ENCODE data around the gene SPI1.

The SPI1 gene

GRCh38 chr11:47345890-47346563, 32.3 kb downstream of the SPI1 start:
- TF ChIP-seq FOXP2 (optimal IDR thresholded peaks at IDR 0.05; ENCODE audit: borderline replicate concordance, extremely low read depth, extremely low read length, insufficient read depth) (no peak), SIN3A (IDR thresholded peaks at IDR 0.05; ENCODE audit: borderline replicate concordance, insufficient read depth, low read length) (no peak), TAF1 (IDR thresholded peaks at IDR 0.05; ENCODE audit: borderline replicate concordance, insufficient read depth, low read length) (no peak), REST (IDR thresholded peaks at IDR 0.05; ENCODE audit: insufficient read depth in 1 of 2, low read depth in 2 of 2, low read length in 2 of 2) (no peak), POLR2AphosphoS5 (IDR thresholded peaks at IDR 0.05; ENCODE audit: low read depth, low read length) (no peak)

- TF ChIP-seq SIN3A (IDR thresholded peaks at IDR 0.05; ENCODE audit: borderline replicate concordance, insufficient read depth, low read length) (no peak), REST (IDR thresholded peaks at IDR 0.05; ENCODE audit: insufficient read depth in 1 of 2, low read depth in 2 of 2, low read length in 2 of 2) (no peak), POLR2AphosphoS5 (IDR thresholded peaks at IDR 0.05; ENCODE audit: low read depth, low read length) (no peak), FOXP2 (optimal IDR thresholded peaks at IDR 0.05; ENCODE audit: borderline replicate concordance, extremely low read depth, extremely low read length, insufficient read depth) (no peak), TAF1 (IDR thresholded peaks at IDR 0.05; ENCODE audit: borderline replicate concordance, insufficient read depth, low read length) (no peak)
Measured at GRCh38 chr11:47342854-47343253, 35.5 kb downstream of the SPI1 start.

- no peak for TF ChIP-seq TAF1 (IDR thresholded peaks at IDR 0.05; ENCODE audit: borderline replicate concordance, insufficient read depth, low read length)
- TF ChIP-seq SIN3A (IDR thresholded peaks at IDR 0.05; ENCODE audit: borderline replicate concordance, insufficient read depth, low read length), result no peak
- TF ChIP-seq FOXP2 (optimal IDR thresholded peaks at IDR 0.05; ENCODE audit: borderline replicate concordance, extremely low read depth, extremely low read length, insufficient read depth), result no peak
- no peak for TF ChIP-seq POLR2AphosphoS5 (IDR thresholded peaks at IDR 0.05; ENCODE audit: low read depth, low read length)
Measured at GRCh38 chr11:47342036-47342803, 36.1 kb downstream of the SPI1 start.

GRCh38 chr11:47340980-47341775, 37.2 kb downstream of the SPI1 start:
- TF ChIP-seq POLR2AphosphoS5 (IDR thresholded peaks at IDR 0.05; ENCODE audit: low read depth, low read length) (no peak), FOXP2 (optimal IDR thresholded peaks at IDR 0.05; ENCODE audit: borderline replicate concordance, extremely low read depth, extremely low read length, insufficient read depth) (no peak), SIN3A (IDR thresholded peaks at IDR 0.05; ENCODE audit: borderline replicate concordance, insufficient read depth, low read length) (no peak), REST (IDR thresholded peaks at IDR 0.05; ENCODE audit: insufficient read depth in 1 of 2, low read depth in 2 of 2, low read length in 2 of 2) (no peak), TAF1 (IDR thresholded peaks at IDR 0.05; ENCODE audit: borderline replicate concordance, insufficient read depth, low read length) (no peak)

GRCh38 chr11:47340010-47340409, 38.3 kb downstream of the SPI1 start:
- TF ChIP-seq TAF1 (IDR thresholded peaks at IDR 0.05; ENCODE audit: borderline replicate concordance, insufficient read depth, low read length), result no peak
- TF ChIP-seq SIN3A (IDR thresholded peaks at IDR 0.05; ENCODE audit: borderline replicate concordance, insufficient read depth, low read length), result no peak
- no peak for TF ChIP-seq REST (IDR thresholded peaks at IDR 0.05; ENCODE audit: insufficient read depth in 1 of 2, low read depth in 2 of 2, low read length in 2 of 2)
- TF ChIP-seq POLR2AphosphoS5 (IDR thresholded peaks at IDR 0.05; ENCODE audit: low read depth, low read length), result no peak
- no peak for TF ChIP-seq FOXP2 (optimal IDR thresholded peaks at IDR 0.05; ENCODE audit: borderline replicate concordance, extremely low read depth, extremely low read length, insufficient read depth)
